Measurements from ENCODE around the gene MYL12B. TPM values are rescaled to one million over a fixed set of nuclear protein-coding genes. Genes with fewer than 3 reads are reported as not detected.
A peak's percentile ranks its signal among the peaks of the same experiment; 100 is the strongest.
"Not testable (repeated sequence)": the region's sequence is repeated elsewhere in the genome, so short reads cannot be mapped to it uniquely, and the experiment has no call there.

The MYL12B gene
- 168 TPM for total RNA-seq
- long read RNA-seq, transcript MYL12B-201 (4 exons, 1,210 nt) = major isoform, 163 of 178 reads
- long read RNA-seq, partial matches to known transcripts = 13 of 178 reads
- long read RNA-seq, other reads (novel, unspliced or antisense) = 1 of 178 reads

GRCh38 chr18:3261373-3262233, at the start of gene MYL12B:
Gene MYL12B (plus strand): TSS chr18:3262133. CDS start chr18:3272899, 10,766 bp downstream.
- DNase-seq (peak; percentile 91), ATAC-seq (peak; percentile 88)
- intact Hi-C loops (cut with micrococcal nuclease) = no loop called here

DNA sequence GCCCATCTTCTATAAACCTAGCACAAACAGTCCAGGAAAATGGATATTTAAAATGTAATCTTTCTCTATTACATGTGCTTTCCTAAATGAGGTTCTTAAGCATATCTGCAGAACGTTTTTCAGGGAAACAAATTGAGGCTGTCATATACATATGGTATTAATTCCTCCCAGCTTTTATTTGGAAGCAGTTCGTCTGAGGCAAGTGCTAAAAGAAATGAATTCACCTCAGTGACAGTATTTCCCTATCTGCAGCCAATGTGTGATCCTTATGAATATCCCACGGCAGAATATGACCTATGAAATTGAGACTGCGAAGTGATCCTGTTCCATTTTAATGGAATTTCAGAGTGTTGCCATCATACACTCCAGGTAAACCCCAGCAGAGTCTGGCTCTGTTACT, 49.3 kb upstream of the MYL12B start:
- intact Hi-C loops (cut with micrococcal nuclease) = no loop called here
- ATAC-seq = no peak
- no peak for DNase-seq

DNA sequence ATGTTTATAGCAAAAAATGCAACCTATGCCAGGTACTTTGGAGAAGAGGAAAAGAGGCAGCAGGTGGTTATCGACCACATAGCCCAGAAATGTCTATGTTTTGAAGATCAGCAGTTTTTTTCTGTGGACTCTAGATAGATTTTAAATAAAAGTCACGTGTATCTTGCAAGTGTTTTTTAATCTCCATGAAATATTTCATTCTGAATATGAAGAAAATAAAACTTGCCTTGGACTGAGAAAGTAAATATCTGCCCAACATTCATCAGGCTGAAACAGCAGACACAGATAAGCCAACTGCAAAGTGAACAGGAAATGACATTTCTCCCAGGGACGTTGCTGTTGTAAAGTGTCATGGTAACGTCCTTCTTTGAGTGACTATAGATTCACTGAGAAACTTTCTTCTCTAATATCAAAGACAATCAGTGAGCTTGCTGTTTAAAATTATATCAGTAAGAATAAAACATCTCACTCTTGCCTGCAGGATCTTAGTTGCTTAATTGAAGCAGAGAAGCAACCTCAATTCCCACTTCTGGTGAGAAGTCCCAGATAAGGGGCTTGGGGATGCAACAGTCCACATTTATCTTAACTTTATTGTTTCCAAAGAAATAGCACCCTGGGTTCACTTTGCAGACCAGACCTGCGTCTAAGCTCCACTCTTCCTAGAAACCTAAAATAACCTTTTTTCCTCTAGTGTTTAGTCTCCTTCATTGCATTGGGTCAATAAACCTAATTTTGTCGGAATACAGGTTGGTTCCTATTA, 48.5 kb upstream of the MYL12B start:
- ATAC-seq (no peak), DNase-seq (no peak)
- intact Hi-C loops (cut with micrococcal nuclease) = no loop called here

DNA sequence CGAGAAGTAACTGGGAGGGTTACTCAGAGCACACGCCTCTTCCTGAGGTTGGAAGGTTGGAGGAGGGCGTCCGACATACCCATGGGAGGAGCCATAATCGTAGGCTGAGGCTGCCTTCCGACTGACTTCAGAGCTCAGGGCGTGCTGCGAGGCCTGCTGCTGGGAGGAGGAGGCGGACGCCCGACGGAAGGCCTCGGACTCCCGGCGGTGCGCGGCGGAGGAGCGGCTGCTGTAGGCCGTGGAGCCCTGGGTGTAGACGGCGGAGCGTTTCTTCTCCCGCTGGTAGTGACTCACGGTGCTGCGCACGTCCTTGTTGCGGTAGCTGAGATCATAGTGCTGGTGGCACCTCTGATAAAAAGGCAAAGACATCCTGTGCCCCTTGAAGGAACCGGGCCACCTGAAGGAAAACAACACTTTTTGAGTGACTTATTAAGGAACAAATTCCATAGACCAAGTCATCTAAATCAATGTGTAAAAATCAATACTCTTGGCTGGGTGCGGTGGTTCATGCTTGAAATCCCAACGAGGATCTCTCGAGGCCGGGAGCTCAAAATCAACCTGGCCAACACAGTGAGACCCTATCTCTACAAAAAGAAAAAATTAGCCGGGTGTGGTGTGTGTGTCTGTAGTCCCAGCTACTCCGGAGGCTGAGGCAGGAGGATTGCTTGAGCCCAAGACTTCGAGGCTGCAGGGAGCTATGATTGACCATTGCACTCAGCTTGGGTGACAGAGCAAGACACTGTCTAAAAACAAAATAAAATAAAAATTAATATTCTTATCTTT, 46.9 kb upstream of the MYL12B start:
- no peak for ATAC-seq
- peak; percentile 34 for DNase-seq
- intact Hi-C loops (cut with micrococcal nuclease) = no loop called here

DNA sequence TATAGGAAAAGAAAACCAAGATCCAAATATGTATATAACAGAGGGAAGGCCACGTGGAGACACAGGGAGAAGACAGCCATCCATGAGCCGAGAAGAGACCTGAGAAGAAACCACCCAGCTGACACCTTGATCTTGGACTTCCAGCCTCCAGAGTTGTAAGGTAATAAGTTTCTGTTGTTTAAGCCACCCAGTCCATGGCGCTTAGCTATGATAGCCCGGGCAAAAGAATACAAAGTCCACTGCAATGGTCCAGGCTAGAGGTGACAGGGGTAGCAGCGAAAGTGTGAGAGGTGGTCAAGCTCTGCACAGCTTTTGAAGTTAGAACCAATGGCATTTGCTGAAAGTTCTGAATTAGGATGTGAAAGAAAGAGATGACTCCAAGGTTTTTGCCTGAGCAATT, 44.9 kb upstream of the MYL12B start:
- intact Hi-C loops (cut with micrococcal nuclease) = no loop called here
- no peak for ATAC-seq
- DNase-seq = no peak

DNA sequence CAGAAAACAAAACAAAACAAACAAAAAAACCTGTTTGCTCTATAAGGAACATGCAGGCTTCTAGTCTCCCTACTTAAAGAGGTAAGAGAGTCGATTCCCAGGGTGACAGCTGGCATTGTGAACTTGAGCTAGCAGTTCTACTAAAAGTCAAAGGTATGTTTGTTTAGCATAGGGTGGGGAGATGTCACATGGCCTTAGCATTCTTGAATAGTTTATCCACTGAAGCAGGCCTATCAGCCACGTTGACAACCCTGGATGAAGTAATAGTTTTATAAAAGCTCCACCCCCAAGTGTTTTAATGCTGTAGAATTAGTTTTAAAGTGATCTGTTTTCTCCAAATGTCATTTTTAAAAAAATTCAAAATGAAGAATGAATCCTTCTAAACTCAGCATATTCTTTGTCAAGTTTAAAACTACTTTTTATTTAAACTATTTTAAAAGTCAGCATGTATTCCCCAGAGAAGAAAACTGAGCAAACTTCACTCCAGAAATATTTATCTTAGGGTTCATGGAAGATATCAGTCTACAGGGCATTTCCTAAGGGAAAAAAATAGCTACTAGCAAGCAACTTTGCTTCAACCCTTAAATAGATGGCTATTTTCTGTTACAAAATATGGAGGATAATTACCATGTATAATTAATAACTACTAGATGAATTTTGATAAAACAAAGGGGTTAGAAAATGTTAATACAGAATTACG, 43.8 kb upstream of the MYL12B start:
- intact Hi-C loops (cut with micrococcal nuclease) = no loop called here
- DNase-seq (no peak), ATAC-seq (peak; percentile 60)

- intact Hi-C loops (cut with micrococcal nuclease) = no loop called here
- DNase-seq (no peak), ATAC-seq (peak; percentile 34)
These were observed 43.1 kb upstream of the MYL12B start for GRCh38 chr18:3218819-3219218.

DNA sequence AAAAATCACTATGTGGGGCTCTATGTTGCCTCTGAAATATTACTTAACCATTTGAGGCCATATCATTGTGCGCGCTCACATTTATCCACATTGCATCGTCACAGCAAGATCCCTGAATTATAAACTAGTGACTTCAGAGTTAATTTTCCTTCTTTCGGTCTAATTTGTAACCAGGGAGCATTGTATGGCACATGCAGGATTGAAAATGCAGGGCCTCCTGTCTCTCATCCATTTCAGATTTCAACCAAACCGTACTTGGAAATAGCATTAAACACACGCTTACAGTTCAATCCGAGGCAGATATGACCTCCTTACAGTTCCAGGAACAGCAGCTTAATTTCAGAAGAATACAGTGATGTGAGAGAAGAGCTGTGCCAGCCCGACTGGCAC, 42.7 kb upstream of the MYL12B start:
- DNase-seq (no peak), ATAC-seq (no peak)
- intact Hi-C loops (cut with micrococcal nuclease) = no loop called here

- intact Hi-C loops (cut with micrococcal nuclease) = no loop called here
- peak; percentile 82 for ATAC-seq
- DNase-seq = peak; percentile 33
These were observed 42.1 kb upstream of the MYL12B start, which contains the start of gene MYOM1 for GRCh38 chr18:3219631-3220335. Gene MYOM1 (minus strand): TSS chr18:3219968. CDS start chr18:3215223, 4,745 bp downstream.

DNA sequence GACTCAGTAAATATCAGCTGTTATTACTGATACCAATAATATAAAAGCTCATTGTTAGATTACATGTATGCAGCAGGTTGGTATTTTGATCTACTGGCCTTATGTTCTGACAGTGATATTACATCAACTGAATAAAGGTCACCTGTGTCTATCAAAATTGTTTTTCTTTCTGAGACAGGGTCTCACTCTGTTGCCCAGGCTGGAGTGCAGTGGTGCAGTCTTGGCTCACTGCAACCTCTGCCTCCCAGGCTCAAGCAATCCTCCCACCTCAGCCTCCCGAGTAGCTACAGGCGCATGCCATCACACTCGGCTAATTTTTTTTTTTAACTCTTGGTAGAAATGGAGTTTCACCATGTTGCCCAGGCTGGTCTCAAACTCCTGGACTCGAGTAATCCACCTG, 41.1 kb upstream of the MYL12B start:
- DNase-seq; ATAC-seq; intact Hi-C loops (cut with micrococcal nuclease): not testable (repeated sequence)

- DNase-seq = no peak
- intact Hi-C loops (cut with micrococcal nuclease) = no loop called here
- no peak for ATAC-seq
These were observed 40.4 kb upstream of the MYL12B start for GRCh38 chr18:3221496-3221895.

DNA sequence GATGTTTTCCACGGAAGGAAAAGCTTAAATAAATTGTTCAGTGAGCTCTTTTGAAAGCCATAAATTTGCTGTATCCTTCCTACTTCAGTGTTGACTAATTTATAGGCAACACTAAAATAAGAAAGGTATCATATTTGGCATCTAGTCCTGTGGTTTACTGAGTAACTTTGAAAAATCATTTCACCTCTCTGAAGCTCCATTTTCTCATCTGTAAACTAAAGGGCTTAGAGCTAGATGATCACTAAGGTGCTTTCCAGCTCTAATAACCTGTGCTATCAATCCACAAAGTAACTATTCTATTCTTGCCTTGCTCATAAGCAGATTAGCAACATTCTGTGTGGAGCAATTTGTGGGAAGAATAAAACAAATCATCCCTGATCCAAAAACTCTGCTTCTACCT, 38.6 kb upstream of the MYL12B start:
- ATAC-seq = no peak
- intact Hi-C loops (cut with micrococcal nuclease) = no loop called here
- DNase-seq = no peak

- intact Hi-C loops (cut with micrococcal nuclease) = no loop called here
- DNase-seq (peak; percentile 51), ATAC-seq (peak; percentile 73)
These were observed 37.7 kb upstream of the MYL12B start for GRCh38 chr18:3224223-3224622.

DNA sequence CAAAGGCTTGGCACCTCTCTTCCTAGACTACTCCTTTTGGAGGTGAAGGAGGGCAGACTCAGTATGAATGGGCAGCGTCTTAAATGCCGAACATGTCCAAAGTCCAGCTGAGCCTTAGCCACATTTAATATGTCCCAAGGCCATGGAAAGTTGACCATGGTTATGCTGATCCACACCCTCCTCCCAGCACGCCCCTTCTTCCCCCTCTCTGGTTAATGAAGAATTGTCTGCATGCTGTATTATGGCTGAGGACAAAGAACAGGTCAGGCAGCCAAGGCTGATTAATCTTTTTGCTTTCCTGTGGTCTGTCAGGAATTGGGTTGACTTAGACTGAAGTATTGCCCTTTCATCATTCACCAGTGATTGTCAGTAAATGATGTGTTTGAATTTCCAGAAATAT, 36.3 kb upstream of the MYL12B start:
- ATAC-seq = no peak
- intact Hi-C loops (cut with micrococcal nuclease) = no loop called here
- no peak for DNase-seq

DNA sequence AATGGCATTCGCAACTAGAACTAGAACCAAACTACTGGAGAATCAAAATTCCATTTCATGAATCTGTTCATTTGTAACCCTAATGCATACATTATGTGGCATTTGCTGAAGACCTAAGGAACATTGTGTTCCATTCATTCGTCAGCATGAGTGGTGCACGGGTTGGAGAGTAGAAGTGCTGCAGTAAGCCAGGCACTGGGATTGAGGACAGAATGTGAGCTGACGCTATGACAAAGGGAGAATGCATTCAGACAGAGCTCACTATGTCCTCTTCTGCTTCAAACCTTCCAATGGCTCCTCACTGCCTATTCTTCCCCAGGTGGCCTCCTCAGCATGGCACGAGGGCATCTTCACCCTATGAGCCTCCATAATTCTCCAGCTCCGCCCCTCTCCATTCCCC, 35.9 kb upstream of the MYL12B start:
- intact Hi-C loops (cut with micrococcal nuclease) = no loop called here
- no peak for DNase-seq
- ATAC-seq = peak; percentile 35

GRCh38 chr18:3230401-3231334, 31.3 kb upstream of the MYL12B start:
- no peak for ATAC-seq
- intact Hi-C loops (cut with micrococcal nuclease) = no loop called here
- no peak for DNase-seq

DNA sequence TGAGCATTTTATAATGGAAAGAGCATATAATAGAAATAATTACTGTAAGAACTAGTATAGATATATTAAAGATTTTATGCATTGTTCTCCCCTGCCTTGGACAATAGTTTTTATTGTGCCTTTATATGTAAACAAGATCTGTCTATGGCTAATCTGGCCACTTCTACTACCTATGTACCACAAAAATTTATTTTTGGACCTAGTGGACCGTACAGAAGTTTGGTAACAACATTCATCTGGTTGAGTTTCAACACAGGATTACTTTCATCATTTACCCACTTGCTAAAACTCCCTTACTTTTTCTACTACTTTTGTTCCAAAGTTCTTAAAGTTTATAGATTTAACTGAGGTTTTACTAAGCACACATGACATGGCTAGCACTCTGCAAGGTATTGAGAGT, 28.9 kb upstream of the MYL12B start:
- intact Hi-C loops (cut with micrococcal nuclease) = no loop called here
- ATAC-seq (no peak), DNase-seq (no peak)
